Suprapubic skin (tissue), 3 donors: ENCODE data around the gene MGP.

Experiments
- CTCF ChIP-seq, 2 donors: fragments of 200-600 bp in 1 of 2; fragments of 450-650 bp in 1 of 2; sonication (generic) in 1 of 2; IDR thresholded peaks; one replicate each; pipeline ENCODE4 v1.5.1; 2016 to 2019; ENCODE audit warnings: antibody characterized with exemption in 2 of 2, mild to moderate bottlenecking in 1 of 2, moderate library complexity in 1 of 2
- POLR2A ChIP-seq, 2 donors: fragments of 450-650 bp; IDR thresholded peaks; one replicate each; pipeline ENCODE4 v1.6.1; 2017; ENCODE audit warnings: antibody characterized with exemption in 2 of 2, mild to moderate bottlenecking in 2 of 2, moderate library complexity in 2 of 2

GRCh38 chr12:14858513-14858912 lies 27.1 kb downstream of the MGP start:
- TF ChIP-seq CTCF (IDR thresholded peaks at IDR 0.05) (no peak), POLR2A (IDR thresholded peaks at IDR 0.05) (no peak)
